ENCODE results near the gene PROM1.

- no peak for TF ChIP-seq CTCF (IDR thresholded peaks at IDR 0.05)
- TF ChIP-seq POLR2A (IDR thresholded peaks at IDR 0.05) = no peak
Measured at GRCh38 chr4:16077786-16078185, 6.0 kb downstream of the PROM1 start.

Data from body of pancreas (tissue), 4 donors.